Cardiac fibroblast (primary cell): Measurements from ENCODE around the gene TMEM138.

ENCODE experiments used
- DNase-seq, 2 donors: peaks; one replicate each; pipeline versions ENCODE4 v3.0.0 to v3.0.0-alpha.2; 2010; ENCODE audit warnings: low read depth in 2 of 2
- H3K4me3 ChIP-seq, 2 donors: replicated peaks in 1 of 2; 1 replicate in 1 of 2; 2 replicates in 1 of 2; pipeline ENCODE4 v1.5.1; 2011; ENCODE audit warnings: low read depth in 2 of 2, low read length in 2 of 2, mild to moderate bottlenecking in 2 of 2, moderate library complexity in 1 of 2
- CTCF ChIP-seq: IDR thresholded peaks from one replicate; pipeline ENCODE4 v1.5.1; 2011; ENCODE audit warnings: low read depth, mild to moderate bottlenecking, low read length, inconsistent platforms

TMEM138 gene

DNA sequence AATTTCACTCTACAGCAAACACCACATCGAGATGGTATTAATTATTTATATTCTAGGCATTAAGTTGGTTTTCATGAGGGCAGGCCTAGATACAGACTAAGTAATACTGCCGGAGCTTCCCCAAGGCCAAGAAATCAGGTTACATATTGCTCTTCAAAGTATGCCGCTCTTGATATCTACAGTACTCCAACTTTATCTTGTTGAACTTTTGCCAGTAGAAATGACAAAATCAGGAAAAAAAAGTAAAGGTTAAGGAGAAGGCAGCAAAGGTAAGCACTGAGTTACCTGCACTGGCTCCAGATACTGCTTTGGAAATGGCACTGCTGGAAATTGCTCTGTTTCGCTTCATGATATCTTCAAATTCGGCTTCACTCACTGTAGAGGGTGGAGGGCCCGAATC is 53.2 kb downstream of the TMEM138 start:
- TF ChIP-seq CTCF, result no peak
- H3K4me3 ChIP-seq, result no peak overlapping the region

DNA sequence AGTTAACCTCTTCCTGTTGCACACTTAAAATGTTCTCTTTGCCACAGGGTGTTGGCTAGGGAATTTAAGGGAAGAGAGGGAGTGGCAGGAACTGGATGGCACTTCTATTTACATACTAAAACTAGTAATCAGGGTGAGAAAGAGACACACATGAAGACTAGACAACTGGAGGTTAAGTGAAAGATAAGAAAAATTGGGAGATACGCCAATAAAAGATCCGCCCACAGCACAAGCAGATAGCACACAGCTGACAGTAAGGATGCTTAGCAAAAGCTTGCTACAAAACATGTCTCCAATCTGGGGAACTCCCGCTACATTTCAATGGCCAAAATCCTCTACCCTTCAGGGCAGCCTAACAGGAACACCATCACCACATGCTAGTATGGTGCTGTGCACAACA is 54.8 kb downstream of the TMEM138 start:
- DNase-seq, result no peak
- no peak for TF ChIP-seq CTCF
- no peak overlapping the region for H3K4me3 ChIP-seq

More for the DNA sequence above, 53.2 kb downstream of the TMEM138 start:
- no peak for DNase-seq

DNA sequence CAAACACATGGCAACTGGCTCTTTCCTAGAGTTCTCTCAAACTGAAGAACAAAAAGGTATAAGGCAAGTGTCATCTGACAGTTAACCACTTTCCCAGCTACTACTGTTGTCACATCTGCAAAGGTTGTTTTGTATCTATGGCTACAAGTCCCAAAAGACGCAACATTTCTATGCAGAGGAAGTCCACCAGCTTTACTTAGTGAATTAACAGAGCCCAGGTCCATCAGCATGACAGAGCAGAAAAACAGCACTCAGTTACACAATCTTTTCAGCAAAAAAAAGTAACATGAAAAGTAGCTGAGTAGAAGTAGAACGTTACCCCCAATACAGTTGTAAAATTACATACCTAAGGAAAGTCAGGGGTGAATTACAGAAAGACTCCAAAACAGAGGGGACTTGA is 55.5 kb downstream of the TMEM138 start:
- no peak for TF ChIP-seq CTCF
- no peak overlapping the region for H3K4me3 ChIP-seq
- DNase-seq, result peak; percentile 43 to 61

DNA sequence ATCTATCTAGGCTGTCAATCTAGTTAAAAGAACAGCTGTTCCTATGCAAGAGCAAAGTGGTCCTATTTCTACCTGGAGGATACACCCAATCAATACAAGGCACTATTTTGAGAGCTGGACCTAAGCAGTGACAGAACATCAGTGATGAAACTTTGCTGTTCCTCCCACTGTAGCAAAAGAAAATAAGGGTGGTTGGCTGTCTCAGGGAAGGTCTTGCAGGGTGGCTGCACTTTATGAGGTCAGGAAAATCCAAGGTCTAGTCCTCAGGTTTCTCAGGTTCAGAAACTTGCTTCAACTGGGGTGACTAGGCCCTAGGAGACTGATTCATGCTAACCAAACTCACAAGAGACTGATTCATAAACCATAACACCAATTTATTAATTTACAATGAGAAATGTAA is 56.0 kb downstream of the TMEM138 start:
- no peak for TF ChIP-seq CTCF
- DNase-seq, result peak in 1 of 2 donors; percentile 22
- H3K4me3 ChIP-seq, result no peak overlapping the region
